Panc1 (cell line): Measurements from ENCODE around the gene CDHR4.
"Not testable (repeated sequence)": the region's sequence is repeated elsewhere in the genome, so short reads cannot be mapped to it uniquely, and the experiment has no call there.

Experiments used
- SIN3A ChIP-seq: IDR thresholded peaks from 2 replicates; pipeline ENCODE4 v1.6.1; 2012; ENCODE audit warnings: low read depth, mild to moderate bottlenecking, low read length, moderate library complexity, borderline replicate concordance; ENCODE audit not compliant: insufficient read depth
- TF ChIP-seq, protein P1 (sequence below): fragments of 450-650 bp; IDR thresholded peaks from 2 replicates; pipeline ENCODE4 v1.5.1; 2017; ENCODE audit warnings: mild to moderate bottlenecking

DNA sequence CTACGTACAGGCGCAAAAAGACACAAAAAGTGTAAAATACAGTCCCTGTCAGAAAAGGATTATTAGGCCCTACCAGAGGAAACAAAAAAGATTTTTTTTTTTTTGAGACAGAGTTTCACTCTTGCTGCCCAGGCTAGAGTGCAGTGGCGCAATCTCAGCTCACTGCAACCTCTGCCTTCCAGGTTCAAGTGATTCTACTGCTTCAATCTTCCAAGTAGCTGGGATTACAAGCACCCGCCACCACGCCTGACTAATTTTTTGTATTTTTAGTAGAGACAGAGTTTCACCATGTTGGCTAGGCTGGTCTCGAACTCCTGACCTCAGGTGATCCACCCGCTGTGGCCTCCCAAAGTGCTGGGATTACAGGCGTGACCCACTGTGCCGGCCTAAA, 18.7 kb downstream of the CDHR4 start:
- TF ChIP-seq, protein P1, sequence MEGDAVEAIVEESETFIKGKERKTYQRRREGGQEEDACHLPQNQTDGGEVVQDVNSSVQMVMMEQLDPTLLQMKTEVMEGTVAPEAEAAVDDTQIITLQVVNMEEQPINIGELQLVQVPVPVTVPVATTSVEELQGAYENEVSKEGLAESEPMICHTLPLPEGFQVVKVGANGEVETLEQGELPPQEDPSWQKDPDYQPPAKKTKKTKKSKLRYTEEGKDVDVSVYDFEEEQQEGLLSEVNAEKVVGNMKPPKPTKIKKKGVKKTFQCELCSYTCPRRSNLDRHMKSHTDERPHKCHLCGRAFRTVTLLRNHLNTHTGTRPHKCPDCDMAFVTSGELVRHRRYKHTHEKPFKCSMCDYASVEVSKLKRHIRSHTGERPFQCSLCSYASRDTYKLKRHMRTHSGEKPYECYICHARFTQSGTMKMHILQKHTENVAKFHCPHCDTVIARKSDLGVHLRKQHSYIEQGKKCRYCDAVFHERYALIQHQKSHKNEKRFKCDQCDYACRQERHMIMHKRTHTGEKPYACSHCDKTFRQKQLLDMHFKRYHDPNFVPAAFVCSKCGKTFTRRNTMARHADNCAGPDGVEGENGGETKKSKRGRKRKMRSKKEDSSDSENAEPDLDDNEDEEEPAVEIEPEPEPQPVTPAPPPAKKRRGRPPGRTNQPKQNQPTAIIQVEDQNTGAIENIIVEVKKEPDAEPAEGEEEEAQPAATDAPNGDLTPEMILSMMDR: not testable (repeated sequence)
- TF ChIP-seq SIN3A: not testable (repeated sequence)
